Stimulated activated naive CD8-positive, alpha-beta T cell treated with anti-CD3 and anti-CD28 coated beads, Interleukin-15, amount 100 ng/mL, for 72 hours (primary cell): Measurements from ENCODE around the gene BICC1.
A peak's percentile ranks its signal among the peaks of the same experiment; 100 is the strongest.

ENCODE experiments used
- ATAC-seq: fragments of 150-1000 bp; cut with Tn5 transposase; 2 replicates; pipeline ENCODE4 v1.10.0; 2021; ENCODE audit warnings: mild to moderate bottlenecking, moderate library complexity
- DNase-seq, 2 donors: peaks; one replicate each; pipeline ENCODE4 v3.0.0; 2021 to 2022
- H3K27ac Mint-ChIP-seq, 2 donors: one replicate each; pipeline ENCODE4 v1.8.0; 2022; ENCODE audit warnings: mild to moderate bottlenecking in 2 of 2, mixed read lengths in 2 of 2, moderate library complexity in 2 of 2
- H3K27me3 Mint-ChIP-seq: one replicate; pipeline ENCODE4 v1.8.0; 2022; ENCODE audit warnings: mixed read lengths
- H3K4me1 Mint-ChIP-seq: one replicate; pipeline ENCODE4 v1.8.0; 2022; ENCODE audit warnings: mild to moderate bottlenecking, mixed read lengths
- H3K4me3 Mint-ChIP-seq, 2 donors: one replicate each; pipeline ENCODE4 v1.8.0; 2022; ENCODE audit warnings: mild to moderate bottlenecking in 2 of 2, mixed read lengths in 2 of 2, moderate library complexity in 1 of 2
- H3K9me3 Mint-ChIP-seq, 2 donors: one replicate each; pipeline ENCODE4 v1.8.0; 2022; ENCODE audit warnings: mixed read lengths in 2 of 2

The BICC1 gene

DNA sequence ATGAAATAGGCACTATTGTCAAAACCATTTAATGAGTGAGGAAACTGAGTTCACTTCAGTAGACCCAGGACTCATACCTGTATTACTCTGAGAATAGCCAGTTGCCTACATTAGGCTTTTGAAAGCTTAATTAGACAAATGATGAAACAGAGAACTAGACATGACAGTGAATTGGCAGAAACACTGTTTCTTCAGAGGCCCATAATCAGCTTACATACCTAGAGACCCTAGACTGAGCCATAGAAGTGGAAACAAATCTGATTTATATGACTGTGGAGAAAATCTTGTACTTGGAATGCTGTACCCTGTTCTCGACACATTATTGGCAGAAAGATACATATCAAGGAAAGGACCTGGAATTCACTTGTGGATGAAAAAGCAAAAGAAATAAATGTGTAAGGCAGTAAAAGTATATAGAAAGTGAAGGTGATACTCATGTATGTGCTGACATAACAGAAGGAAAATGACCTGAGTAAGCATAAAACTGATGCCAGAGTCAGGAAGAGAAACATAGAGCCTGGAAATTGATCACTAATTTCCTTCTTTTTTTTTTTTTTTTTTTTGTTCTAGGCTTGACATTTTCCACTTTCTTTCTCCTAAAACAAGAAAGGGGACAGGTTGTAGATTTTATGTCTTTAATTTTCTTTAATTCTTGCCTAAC, 251.5 kb downstream of the BICC1 start:
- DNase-seq = no peak
- Mint-ChIP-seq H3K27me3 (no peaks in the 10 kb centered on the region), H3K9me3 (peaks cover 6 to 13% of the 10 kb centered on the region in 2 donors), H3K27ac (no peak overlapping the region), H3K4me1 (no peaks in the 10 kb centered on the region), H3K4me3 (no peak overlapping the region)
- no peak for ATAC-seq

DNA sequence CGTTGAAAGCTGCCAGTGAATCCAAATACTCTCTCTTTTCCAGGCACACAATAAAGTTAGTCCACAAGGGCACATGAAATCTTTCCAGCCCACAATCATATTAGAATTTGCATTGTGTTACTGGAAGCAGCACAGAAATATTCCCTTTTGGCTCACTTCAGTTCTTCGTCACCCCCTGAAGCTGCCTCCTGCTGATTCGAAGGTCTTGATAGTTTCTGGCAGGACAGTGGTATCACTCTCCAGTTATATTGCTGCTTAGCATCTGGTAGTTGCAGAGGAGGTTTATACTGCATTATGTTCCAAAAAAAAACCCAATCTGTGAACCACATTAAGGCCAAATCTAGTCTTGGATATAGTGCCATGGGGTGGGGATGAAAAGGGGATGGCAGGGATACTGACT, 253.2 kb downstream of the BICC1 start:
- no peaks in the 10 kb centered on the region for H3K27me3 Mint-ChIP-seq
- H3K4me1 Mint-ChIP-seq = no peaks in the 10 kb centered on the region
- H3K9me3 Mint-ChIP-seq = peaks cover 6 to 13% of the 10 kb centered on the region in 2 donors
- H3K27ac Mint-ChIP-seq = no peak overlapping the region
- DNase-seq (no peak), ATAC-seq (no peak)
- H3K4me3 Mint-ChIP-seq = no peak overlapping the region

DNA sequence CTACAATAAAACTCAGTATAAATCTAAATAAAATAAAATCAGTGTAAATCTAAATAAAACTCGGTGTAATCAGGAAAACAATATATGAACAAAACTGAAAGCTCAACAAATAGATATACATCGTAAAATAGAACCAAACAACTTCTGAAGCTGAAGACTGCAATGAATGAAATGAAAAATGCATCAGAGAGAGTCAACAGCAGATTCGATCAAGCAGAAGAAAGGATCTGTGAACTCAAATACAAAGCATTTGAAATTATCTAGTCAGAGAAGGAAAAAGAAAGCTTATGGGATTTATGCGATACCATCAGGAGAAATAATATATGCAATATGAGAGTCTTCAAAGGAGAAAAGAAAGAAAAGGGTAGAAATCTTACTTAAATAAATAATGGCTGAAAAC, 255.0 kb downstream of the BICC1 start:
- Mint-ChIP-seq H3K9me3 (peaks cover 6 to 13% of the 10 kb centered on the region in 2 donors), H3K27ac (no peak overlapping the region), H3K27me3 (no peaks in the 10 kb centered on the region), H3K4me1 (no peaks in the 10 kb centered on the region), H3K4me3 (no peak overlapping the region)
- ATAC-seq (no peak), DNase-seq (no peak)

DNA sequence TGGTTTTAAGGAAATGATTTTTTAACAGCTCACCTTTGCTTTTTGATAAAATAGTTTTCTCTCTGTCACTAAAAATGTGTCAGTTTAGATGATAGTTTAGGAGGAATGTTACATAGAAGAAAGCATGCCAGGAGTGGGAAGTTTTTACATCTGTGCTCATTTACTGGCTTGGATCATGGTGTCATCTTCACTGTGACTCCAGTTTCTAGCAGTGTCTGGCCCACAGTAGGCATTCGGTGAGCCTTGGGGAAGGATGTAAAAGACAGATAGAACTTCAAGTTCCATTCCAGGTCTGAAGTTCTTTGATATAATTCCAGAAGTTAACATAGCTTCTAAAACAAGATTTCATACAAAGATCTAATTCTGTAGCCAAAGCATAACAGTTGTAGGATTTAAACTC, 259.2 kb downstream of the BICC1 start:
- peaks cover 6 to 11% of the 10 kb centered on the region in 2 donors for H3K9me3 Mint-ChIP-seq
- no peak for ATAC-seq
- no peak overlapping the region for H3K27ac Mint-ChIP-seq
- H3K27me3 Mint-ChIP-seq = peaks cover 5% of the 10 kb centered on the region
- no peak overlapping the region for H3K4me3 Mint-ChIP-seq
- no peak for DNase-seq
- no peaks in the 10 kb centered on the region for H3K4me1 Mint-ChIP-seq

DNA sequence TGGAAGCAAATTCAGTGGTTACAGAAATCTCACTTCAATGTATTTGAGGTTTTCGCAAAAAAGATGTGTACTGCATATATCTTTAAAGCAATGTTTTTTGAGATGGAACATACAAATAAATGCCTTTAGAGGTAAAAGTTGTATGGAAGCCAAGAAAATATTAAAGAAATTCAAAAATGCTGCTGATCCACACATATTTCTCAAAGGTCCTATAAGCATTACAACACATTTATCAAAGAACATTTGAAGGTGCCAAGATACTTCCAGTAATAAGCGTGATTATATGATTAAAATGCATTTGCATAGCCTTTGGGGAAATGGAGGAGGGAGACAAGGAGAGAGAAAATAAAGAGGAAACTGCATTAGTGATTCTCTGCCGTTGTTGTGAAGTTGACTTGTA, 260.1 kb downstream of the BICC1 start:
- DNase-seq = no peak
- Mint-ChIP-seq H3K9me3 (peaks cover 0 to 2% of the 10 kb centered on the region in 2 donors), H3K27ac (no peak overlapping the region), H3K4me3 (no peak overlapping the region), H3K4me1 (no peaks in the 10 kb centered on the region), H3K27me3 (peaks cover 11% of the 10 kb centered on the region)
- ATAC-seq = no peak

DNA sequence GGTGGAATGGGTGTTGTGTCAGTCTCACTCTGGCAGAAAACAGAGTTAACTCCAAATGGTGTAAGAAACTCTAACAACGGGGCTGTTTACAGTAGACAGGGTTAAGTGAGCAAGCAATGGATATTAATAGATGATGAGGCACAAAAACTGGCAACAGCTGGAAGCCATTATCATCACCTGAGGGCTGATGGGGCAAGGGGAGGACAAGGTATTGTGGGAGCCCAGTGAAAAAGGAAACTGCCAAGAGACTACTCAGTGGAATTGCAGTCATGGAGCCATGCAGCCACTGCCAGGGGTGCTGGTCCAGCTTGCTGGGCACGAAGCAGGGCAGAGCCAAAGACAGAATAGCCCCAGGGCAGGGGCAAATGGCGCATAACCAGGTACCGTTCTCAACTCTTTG, 260.7 kb downstream of the BICC1 start:
- H3K9me3 Mint-ChIP-seq = no peaks in the 10 kb centered on the region
- H3K27me3 Mint-ChIP-seq = peaks cover 11% of the 10 kb centered on the region
- no peak overlapping the region for H3K4me3 Mint-ChIP-seq
- H3K27ac Mint-ChIP-seq = no peak overlapping the region
- ATAC-seq (no peak), DNase-seq (no peak)
- H3K4me1 Mint-ChIP-seq = no peaks in the 10 kb centered on the region

DNA sequence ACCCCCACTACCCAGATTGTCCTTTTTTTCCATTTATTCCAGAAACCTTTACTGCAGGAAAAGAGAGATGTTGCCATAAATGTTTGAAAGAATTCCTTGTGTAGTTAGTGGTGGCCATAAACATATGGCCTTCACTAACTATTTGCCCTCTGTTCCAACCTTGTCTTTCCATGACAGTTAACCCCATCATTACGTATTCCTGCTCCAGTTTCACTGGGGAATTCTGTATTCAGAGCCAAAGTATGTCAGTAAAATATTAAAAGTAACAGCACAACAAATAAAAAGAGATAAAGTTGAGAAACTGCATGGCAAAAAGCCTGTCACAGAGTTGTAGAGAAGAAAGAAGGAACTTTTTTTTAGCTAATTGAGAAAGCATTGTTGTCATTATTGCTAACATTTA, 261.3 kb downstream of the BICC1 start:
- Mint-ChIP-seq H3K27me3 (peaks cover 11% of the 10 kb centered on the region), H3K4me1 (no peaks in the 10 kb centered on the region), H3K27ac (no peak overlapping the region), H3K9me3 (no peaks in the 10 kb centered on the region), H3K4me3 (no peak overlapping the region)
- ATAC-seq (no peak), DNase-seq (no peak)

DNA sequence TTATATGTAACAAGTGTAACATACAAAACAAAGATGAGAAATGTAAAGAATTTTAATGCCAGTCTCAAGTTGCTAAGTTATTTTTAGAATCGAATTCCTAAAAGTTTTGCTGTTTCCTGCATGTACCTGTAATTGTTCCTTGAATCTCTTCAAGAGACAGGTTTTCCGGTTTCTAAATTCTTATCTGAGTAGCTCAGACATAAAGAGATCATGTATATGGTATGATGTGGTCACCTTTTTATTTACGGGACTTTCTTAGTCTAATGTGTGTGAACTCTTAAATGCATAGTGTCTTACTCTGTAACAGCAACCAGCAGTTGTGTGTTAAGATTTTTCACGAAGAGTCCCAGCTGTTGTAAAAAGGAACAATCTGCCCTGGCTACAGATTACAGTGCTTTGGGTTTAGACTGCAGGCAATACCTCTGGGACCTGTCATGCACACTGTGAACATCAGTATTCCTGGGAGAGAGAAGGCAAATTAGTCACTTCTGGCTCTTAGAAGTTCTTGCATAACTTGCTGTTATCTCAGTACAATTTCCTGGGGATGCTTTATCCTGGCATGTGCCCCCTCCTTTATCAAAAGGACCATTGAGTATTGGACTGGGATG, 263.4 kb downstream of the BICC1 start:
- DNase-seq (no peak), ATAC-seq (no peak)
- Mint-ChIP-seq H3K27ac (no peak overlapping the region), H3K4me3 (no peak overlapping the region), H3K27me3 (peaks cover 11% of the 10 kb centered on the region), H3K4me1 (no peaks in the 10 kb centered on the region), H3K9me3 (no peaks in the 10 kb centered on the region)

DNA sequence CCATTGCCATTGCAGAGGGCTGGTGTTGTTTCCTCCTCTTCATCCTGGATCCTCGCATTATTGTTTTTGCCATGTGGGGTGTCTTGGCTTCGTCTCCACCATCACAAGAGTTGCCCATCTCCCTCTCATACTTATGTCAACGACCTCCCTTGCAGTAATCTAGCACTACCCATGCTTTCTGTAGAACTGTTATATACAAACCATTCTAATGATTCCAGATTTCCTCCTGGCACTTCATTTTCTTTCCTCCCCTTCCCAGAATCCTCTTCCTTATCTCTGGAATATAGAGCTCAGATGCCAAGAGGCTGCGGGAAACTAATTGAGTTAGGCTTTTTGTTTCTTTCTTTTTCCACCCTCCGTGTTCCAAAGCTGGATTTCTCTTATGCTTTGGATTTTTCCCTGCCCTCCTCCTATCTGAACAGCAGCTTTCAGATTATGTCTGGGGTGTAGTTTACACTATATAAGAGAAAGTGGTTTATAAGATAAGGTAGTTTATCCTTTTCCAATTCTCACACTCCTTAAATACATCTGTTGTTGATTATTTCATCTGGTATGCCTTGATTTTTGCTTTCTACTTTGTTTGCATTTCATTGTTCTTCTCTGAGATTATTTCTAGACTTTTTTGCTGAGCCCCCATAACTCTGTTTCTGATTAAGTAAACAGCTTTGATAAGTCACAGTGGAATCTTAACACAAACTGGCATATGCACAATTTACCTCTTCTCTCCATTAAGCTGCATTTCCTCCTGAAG, 264.1 kb downstream of the BICC1 start:
- no peak for DNase-seq
- no peak overlapping the region for H3K4me3 Mint-ChIP-seq
- peak overlapping the region in 1 of 2 donors; percentile 6 for H3K27ac Mint-ChIP-seq

DNA sequence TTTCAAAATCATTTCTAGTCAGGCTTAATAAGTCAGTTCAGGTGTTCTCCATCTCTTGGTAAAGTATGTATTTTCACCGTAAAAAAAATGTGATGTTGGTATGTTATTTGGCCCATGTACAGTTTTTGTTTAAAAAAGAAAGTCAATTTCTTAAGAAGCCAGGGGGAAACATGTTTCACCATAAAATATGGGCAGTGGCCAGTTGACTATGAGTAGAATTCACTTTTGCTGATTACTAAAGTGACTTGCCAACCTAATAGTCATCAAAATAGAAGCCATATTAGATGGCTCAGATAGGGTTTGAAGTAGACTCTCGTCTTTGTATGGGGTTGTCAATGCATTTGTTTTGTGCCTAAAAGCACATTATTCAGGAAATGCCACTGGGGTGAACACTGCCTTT, 266.3 kb downstream of the BICC1 start:
- Mint-ChIP-seq H3K4me1 (no peaks in the 10 kb centered on the region), H3K27me3 (peaks cover 11% of the 10 kb centered on the region), H3K9me3 (no peaks in the 10 kb centered on the region), H3K4me3 (no peak overlapping the region), H3K27ac (no peak overlapping the region)
- ATAC-seq (no peak), DNase-seq (no peak)

More for the DNA sequence above, 264.1 kb downstream of the BICC1 start:
- Mint-ChIP-seq H3K4me1 (no peaks in the 10 kb centered on the region), H3K9me3 (no peaks in the 10 kb centered on the region), H3K27me3 (peaks cover 11% of the 10 kb centered on the region)
- ATAC-seq = no peak

DNA sequence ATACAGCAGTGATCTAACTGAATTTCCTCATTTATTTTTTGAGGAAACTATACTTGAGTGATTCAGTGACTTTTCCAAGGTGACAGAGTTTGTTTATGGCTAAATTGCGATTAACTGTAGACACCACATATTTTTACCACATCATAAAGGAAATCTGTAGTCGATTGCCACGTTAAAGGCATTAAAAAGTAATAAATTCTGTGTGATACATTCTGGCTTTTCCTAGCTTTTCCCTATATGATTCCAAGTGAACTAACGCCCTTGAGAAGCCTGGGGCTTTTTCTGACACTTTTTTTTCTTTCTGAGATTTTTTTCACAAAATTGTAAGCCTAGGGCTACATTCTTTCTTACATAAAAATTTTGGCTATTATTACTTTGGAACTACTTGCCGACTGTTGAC, 266.9 kb downstream of the BICC1 start:
- Mint-ChIP-seq H3K27me3 (peaks cover 11% of the 10 kb centered on the region), H3K4me1 (no peaks in the 10 kb centered on the region), H3K27ac (no peak overlapping the region), H3K4me3 (no peak overlapping the region), H3K9me3 (no peaks in the 10 kb centered on the region)
- no peak for ATAC-seq
- no peak for DNase-seq

DNA sequence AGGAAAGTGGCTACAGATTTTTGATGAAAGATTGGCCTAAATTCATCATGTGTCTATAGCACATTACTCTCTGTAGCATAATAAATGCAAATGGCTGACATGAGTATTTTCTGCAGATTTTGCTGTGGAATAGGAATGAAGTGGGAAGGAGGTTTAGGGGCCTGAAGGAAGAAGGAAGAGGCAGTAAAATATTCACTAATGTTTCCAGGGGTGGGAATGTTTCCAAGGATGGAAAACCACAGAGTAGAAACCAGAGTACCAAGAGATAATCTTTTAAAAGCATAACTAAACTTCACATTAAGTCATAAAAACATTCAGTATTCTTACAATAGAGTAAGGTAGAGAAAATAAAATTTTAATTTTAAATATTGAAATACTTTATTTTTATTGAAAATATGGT, 267.8 kb downstream of the BICC1 start:
- Mint-ChIP-seq H3K4me1 (no peaks in the 10 kb centered on the region), H3K27ac (no peak overlapping the region), H3K9me3 (no peaks in the 10 kb centered on the region), H3K27me3 (peaks cover 11% of the 10 kb centered on the region), H3K4me3 (no peak overlapping the region)
- DNase-seq = no peak
- no peak for ATAC-seq

DNA sequence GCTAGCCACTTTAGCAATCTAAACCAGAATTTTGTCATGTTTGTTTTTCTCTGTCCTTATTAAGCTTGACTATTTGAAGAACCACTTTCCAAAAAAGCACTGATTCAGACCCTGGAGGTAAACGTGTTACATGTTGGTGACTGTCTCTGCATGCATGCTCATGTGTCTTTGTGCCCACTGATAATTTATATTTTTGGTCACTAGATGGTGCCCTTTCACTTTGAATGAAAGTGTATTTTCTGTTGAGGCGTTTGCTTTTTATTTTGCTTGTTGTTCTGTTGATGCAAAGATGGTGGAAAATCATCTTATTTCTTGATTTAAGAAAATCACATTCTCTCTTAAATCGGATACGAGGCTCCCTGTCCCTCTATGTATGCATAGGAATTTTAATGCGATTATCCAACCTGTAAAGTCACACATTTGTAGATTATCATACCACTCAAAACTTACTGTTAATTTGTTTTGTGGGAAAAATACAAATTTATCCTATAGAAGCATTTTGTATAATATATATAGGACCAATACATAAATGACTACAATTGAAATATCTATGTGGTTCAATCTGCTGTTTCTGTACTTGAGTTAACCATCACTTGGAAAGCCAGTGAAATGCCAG, 269.3 kb downstream of the BICC1 start:
- Mint-ChIP-seq H3K9me3 (no peaks in the 10 kb centered on the region), H3K4me1 (no peaks in the 10 kb centered on the region), H3K27ac (no peak overlapping the region), H3K27me3 (peaks cover 4% of the 10 kb centered on the region), H3K4me3 (no peak overlapping the region)
- DNase-seq (peak in 1 of 2 donors; percentile 2), ATAC-seq (no peak)

DNA sequence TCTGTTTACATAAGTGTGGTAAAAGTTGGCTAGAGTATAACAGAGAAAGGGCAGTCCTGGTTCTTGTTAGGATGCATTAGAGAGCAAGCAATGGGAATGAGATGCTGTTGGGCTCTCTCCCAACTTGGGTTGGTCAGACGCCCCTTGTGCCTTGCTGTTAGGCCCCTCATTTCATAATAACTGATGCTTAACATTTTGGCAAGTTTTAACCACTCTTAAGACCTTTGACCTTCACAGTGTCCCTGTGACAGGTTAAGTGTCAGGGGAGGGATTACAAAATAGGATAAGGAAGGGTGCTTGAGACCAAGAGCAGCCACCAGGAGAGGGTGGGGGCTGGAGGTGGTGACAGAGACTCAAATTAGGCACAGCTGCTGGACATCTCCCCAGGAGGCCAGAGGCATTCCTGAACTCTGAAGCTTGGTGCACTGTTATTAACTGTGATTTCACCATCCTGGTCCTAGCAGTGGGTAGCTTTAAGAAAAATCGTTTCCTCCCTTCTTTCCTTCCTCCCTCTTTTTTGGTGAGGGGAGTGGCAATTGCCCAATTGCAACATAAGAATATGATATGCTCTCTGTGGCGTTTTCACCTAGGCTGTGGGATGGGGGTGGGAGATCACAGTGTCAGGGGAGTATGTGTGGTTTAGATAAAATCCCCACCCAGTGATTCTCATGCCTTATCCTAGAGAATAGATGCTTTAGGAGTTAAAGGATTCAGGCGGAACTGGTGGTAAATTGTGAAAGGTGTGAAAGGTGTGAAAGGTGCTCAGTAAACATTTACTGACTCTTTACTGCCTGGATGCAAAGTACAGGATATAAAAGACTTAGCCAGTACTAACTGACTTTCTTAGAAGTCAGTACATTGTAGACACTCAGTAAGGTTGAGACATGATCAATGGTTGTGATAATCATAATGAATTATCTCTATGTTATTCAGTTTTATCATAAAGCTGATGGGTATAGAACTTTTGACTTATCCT, 270.5 kb downstream of the BICC1 start:
- ATAC-seq (peak; percentile 37), DNase-seq (no peak)
- Mint-ChIP-seq H3K9me3 (no peaks in the 10 kb centered on the region), H3K4me1 (no peaks in the 10 kb centered on the region), H3K27me3 (no peaks in the 10 kb centered on the region), H3K27ac (no peak overlapping the region), H3K4me3 (no peak overlapping the region)

DNA sequence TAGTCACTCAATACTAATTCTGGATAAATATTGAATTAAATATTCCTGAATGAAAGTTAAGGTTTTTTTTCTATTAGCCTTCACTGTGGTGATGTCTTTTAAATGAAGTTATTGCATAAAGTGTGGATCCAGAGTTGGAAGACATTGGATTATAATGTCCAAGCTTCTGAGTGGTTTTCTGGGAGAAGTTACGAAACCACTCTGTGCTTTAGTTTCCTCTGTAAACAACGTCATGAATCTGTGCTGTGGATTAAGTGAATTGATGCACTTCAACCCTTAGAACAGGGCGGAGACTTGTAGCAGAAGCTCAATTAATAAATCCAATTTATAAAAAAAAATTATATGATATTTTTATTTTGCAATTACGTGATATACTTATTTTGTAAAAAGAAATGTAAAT, 271.7 kb downstream of the BICC1 start:
- no peak overlapping the region for H3K27ac Mint-ChIP-seq
- H3K4me3 Mint-ChIP-seq = no peak overlapping the region
- H3K4me1 Mint-ChIP-seq = no peaks in the 10 kb centered on the region
- DNase-seq (no peak), ATAC-seq (no peak)
- no peaks in the 10 kb centered on the region for H3K27me3 Mint-ChIP-seq
- no peaks in the 10 kb centered on the region for H3K9me3 Mint-ChIP-seq
